ENCODE data around the gene DOCK9. TPM values are rescaled to one million over a fixed set of nuclear protein-coding genes. Genes with fewer than 3 reads are reported as not detected.

DOCK9 gene
- total and polyA plus RNA-seq, 2 donors (not counting 3 experiments of a cell fraction or from before 2014, with no cell fraction given), result 147 to 323 TPM

- dilution Hi-C loops (cut with MboI; ENCODE audit: extremely low pct_ligation_motif_present, low sequenced_read_pairs), result no loop called here
- no peak overlapping the region for H3K9ac ChIP-seq (replicated peaks; ENCODE audit: extremely low read depth, insufficient read depth, low read length)
- BruUV-seq (replicated peaks), result no TSS peak
These were observed 34.9 kb downstream of the DOCK9 start for GRCh38 chr13:98942997-98943396.

GRCh38 chr13:98942485-98942884 lies 35.4 kb downstream of the DOCK9 start:
- peaks cover 30% of the 10 kb centered on the region for H3K4me1 ChIP-seq (ENCODE audit: control insufficient read depth, extremely low read depth, insufficient read depth, low read length)
- TF ChIP-seq MAX (IDR thresholded peaks at IDR 0.05; ENCODE audit: insufficient read depth, insufficient read length) (no peak), POLR2AphosphoS5 (IDR thresholded peaks at IDR 0.05; ENCODE audit: insufficient read depth, low read depth, low read length) (no peak), JUN (IDR thresholded peaks at IDR 0.05; ENCODE audit: borderline replicate concordance, insufficient read depth, insufficient read length, low read depth) (no peak), POLR2A (IDR thresholded peaks at IDR 0.05; ENCODE audit: low read depth, low read length) (no peak), GATA2 (IDR thresholded peaks at IDR 0.05; ENCODE audit: insufficient read depth, insufficient read length, low read depth, low read length) (no peak), CTCF (IDR thresholded peaks at IDR 0.05; ENCODE audit: extremely low read depth in 1 of 2, insufficient read depth in 1 of 2, low read depth in 1 of 2, low read length in 2 of 2) (no peak), EZH2 (IDR thresholded peaks at IDR 0.05; ENCODE audit: borderline replicate concordance, low read depth, low read length, severe bottlenecking) (no peak), MYC (IDR thresholded peaks at IDR 0.05; ENCODE audit: low read depth, low read length) (no peak), FOS (IDR thresholded peaks at IDR 0.05; ENCODE audit: borderline replicate concordance, insufficient read depth, low read length) (no peak)
- dilution Hi-C loops (cut with MboI; ENCODE audit: extremely low pct_ligation_motif_present, low sequenced_read_pairs), result no loop called here
- peaks cover 83% of the 10 kb centered on the region for H3K79me2 ChIP-seq (ENCODE audit: control insufficient read depth, insufficient read depth, low read length)
- no peak overlapping the region for H3K9ac ChIP-seq (replicated peaks; ENCODE audit: extremely low read depth, insufficient read depth, low read length)
- H3K9me1 ChIP-seq (replicated peaks; ENCODE audit: control insufficient read depth, extremely low read depth, insufficient read depth, low read length), result no peaks in the 10 kb centered on the region
- H2AFZ ChIP-seq (ENCODE audit: low read depth, low read length), result no peak overlapping the region
- no peaks in the 10 kb centered on the region for H3K27me3 ChIP-seq (ENCODE audit: control insufficient read depth in 2 of 2, insufficient read depth in 2 of 2, low read length in 2 of 2)
- H3K4me3 ChIP-seq (replicated peaks in 1 of 3; ENCODE audit: insufficient read depth in 1 of 3, low read depth in 1 of 3, low read length in 3 of 3), result no peak overlapping the region
- no peak overlapping the region for H3K27ac ChIP-seq (ENCODE audit: insufficient read depth, low read depth, low read length)
- H3K36me3 ChIP-seq (ENCODE audit: control insufficient read depth in 2 of 2, extremely low read depth in 1 of 2, insufficient read depth in 2 of 2, low read length in 2 of 2), result peaks cover 2 to 5% of the 10 kb centered on the region in 2 experiments
- no peaks in the 10 kb centered on the region for H3K9me3 ChIP-seq (replicated peaks; ENCODE audit: control insufficient read depth, insufficient read depth, low read length)
- H3K4me2 ChIP-seq (ENCODE audit: insufficient read depth, low read length), result no peak overlapping the region
- no peak for DNase-seq (ENCODE audit: low read depth, low spot score)
- no peak for FAIRE-seq
- no TSS peak for BruUV-seq (replicated peaks)
- ChIA-PET POLR2A (no interaction called here), CTCF (no interaction called here)
- intact Hi-C loops (cut with micrococcal nuclease), result no loop called here
- H4K20me1 ChIP-seq (replicated peaks; ENCODE audit: control insufficient read depth, extremely low read depth, insufficient read depth, low read length), result no peaks in the 10 kb centered on the region

More at GRCh38 chr13:98942997-98943396, 34.9 kb downstream of the DOCK9 start:
- Histone ChIP-seq H4K20me1 (replicated peaks; ENCODE audit: control insufficient read depth, extremely low read depth, insufficient read depth, low read length) (no peaks in the 10 kb centered on the region), H3K4me3 (replicated peaks in 1 of 3; ENCODE audit: insufficient read depth in 1 of 3, low read depth in 1 of 3, low read length in 3 of 3) (no peak overlapping the region), H3K4me2 (ENCODE audit: insufficient read depth, low read length) (no peak overlapping the region), H3K79me2 (ENCODE audit: control insufficient read depth, insufficient read depth, low read length) (peaks cover 82% of the 10 kb centered on the region), H3K9me3 (replicated peaks; ENCODE audit: control insufficient read depth, insufficient read depth, low read length) (no peaks in the 10 kb centered on the region), H3K27ac (ENCODE audit: insufficient read depth, low read depth, low read length) (no peak overlapping the region), H3K9me1 (replicated peaks; ENCODE audit: control insufficient read depth, extremely low read depth, insufficient read depth, low read length) (no peaks in the 10 kb centered on the region), H2AFZ (ENCODE audit: low read depth, low read length) (no peak overlapping the region), H3K27me3 (ENCODE audit: control insufficient read depth in 2 of 2, insufficient read depth in 2 of 2, low read length in 2 of 2) (no peaks in the 10 kb centered on the region), H3K36me3 (ENCODE audit: control insufficient read depth in 2 of 2, extremely low read depth in 1 of 2, insufficient read depth in 2 of 2, low read length in 2 of 2) (peaks cover 2 to 5% of the 10 kb centered on the region in 2 experiments), H3K4me1 (ENCODE audit: control insufficient read depth, extremely low read depth, insufficient read depth, low read length) (peaks cover 35% of the 10 kb centered on the region)
- intact Hi-C loops (cut with micrococcal nuclease), result no loop called here
- POLR2A ChIA-PET, result no interaction called here
- TF ChIP-seq CTCF (IDR thresholded peaks at IDR 0.05; ENCODE audit: extremely low read depth in 1 of 2, insufficient read depth in 1 of 2, low read depth in 1 of 2, low read length in 2 of 2), result no peak
- CTCF ChIA-PET, result no interaction called here
- no peak for DNase-seq (ENCODE audit: low read depth, low spot score)
- FAIRE-seq, result no peak

Data from endothelial cell of umbilical vein (primary cell).